Measurements from ENCODE around the gene CACNB4.

CACNB4 gene

DNA sequence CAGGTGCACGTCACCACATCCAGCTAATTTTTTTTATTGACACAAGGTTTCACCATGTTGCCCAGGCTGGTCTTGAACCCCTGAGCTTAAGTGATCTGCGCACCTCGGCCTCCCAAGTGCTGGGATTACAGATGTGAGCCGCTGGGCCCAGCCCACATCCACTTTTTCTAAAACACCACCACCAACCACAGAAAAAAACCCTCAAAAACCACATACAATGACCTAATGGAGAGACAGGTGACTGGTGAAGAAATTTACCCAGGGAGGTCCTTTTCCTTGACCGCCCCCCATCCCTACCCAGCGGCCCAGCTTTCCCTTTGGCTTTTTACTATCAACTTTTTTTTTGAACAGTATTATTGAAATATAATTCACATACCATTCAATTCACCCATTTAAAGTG lies 47.9 kb downstream of the CACNB4 start:
- no peak overlapping the region for H3K27ac ChIP-seq (ENCODE audit: low read depth, low read length)

DNA sequence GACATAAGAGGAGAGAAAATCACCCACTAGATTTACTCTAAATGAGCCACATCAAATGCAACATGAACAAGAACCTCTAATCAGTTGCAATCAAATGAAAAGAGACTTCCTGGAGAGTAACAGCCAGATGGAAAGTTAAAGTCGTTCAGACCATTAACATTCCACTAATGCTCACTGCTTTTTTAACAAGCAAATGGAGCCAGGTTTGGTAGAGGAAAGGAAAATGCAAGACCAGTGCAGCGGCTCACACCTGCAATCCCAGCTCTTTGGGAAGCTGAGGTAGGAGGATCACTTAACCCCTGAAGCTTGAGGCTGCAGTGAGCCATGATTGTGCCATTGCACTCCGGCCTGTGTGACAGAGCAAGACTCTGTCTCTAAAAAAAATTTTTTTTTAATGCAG lies 48.5 kb downstream of the CACNB4 start:
- Histone ChIP-seq H3K27me3 (ENCODE audit: control insufficient read depth, insufficient read depth, low read length) (no peaks in the 10 kb centered on the region), H3K36me3 (ENCODE audit: control insufficient read depth, insufficient read depth, low read length) (no peaks in the 10 kb centered on the region), H3K9ac (ENCODE audit: low read length) (no peak overlapping the region), H3K4me1 (ENCODE audit: control insufficient read depth, insufficient read depth, low read length) (peaks cover 25% of the 10 kb centered on the region), H3K4me3 (ENCODE audit: low read depth, low read length) (peak overlapping the region; percentile 22; the same call in 1 of the 2 replicates), H3K27ac (ENCODE audit: low read depth, low read length) (no peak overlapping the region), H3K9me3 (ENCODE audit: control insufficient read depth, insufficient read depth, low read depth, low read length) (0 out of 2 replicates have a peak, but pooled peaks cover 2% of the 10 kb centered on the region)

More for the DNA sequence above, 47.9 kb downstream of the CACNB4 start:
- Histone ChIP-seq H3K4me1 (ENCODE audit: control insufficient read depth, insufficient read depth, low read length) (peaks cover 25% of the 10 kb centered on the region), H3K4me3 (ENCODE audit: low read depth, low read length) (no peak overlapping the region), H3K9ac (ENCODE audit: low read length) (no peak overlapping the region), H3K36me3 (ENCODE audit: control insufficient read depth, insufficient read depth, low read length) (no peaks in the 10 kb centered on the region), H3K27me3 (ENCODE audit: control insufficient read depth, insufficient read depth, low read length) (no peaks in the 10 kb centered on the region), H3K9me3 (ENCODE audit: control insufficient read depth, insufficient read depth, low read depth, low read length) (0 out of 2 replicates have a peak, but pooled peaks cover 3% of the 10 kb centered on the region)

DNA sequence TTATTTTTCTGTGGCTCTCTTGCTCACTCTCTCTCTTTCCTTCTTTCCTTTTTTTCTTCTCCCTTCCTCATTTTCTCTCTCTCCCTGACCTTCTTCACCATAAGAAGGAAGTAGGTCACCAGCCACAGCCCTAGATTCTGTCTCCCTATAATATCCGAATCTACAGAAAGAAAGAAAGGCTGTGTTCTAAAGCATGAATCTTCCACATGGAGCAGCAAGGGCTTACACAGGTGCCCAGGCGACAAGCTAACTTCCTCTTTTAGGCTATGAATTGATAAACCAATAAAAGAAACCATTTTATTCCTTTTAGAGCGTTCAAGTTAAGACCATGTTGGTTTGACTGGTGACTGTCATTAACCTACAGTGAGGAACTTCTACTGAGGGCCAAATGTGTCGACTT lies 49.3 kb downstream of the CACNB4 start:
- H3K4me3 ChIP-seq (ENCODE audit: low read depth, low read length) = no peak overlapping the region
- no peaks in the 10 kb centered on the region for H3K27me3 ChIP-seq (ENCODE audit: control insufficient read depth, insufficient read depth, low read length)
- H3K4me1 ChIP-seq (ENCODE audit: control insufficient read depth, insufficient read depth, low read length) = peaks cover 25% of the 10 kb centered on the region
- H3K9ac ChIP-seq (ENCODE audit: low read length) = no peak overlapping the region
- no peak overlapping the region for H3K27ac ChIP-seq (ENCODE audit: low read depth, low read length)
- H3K9me3 ChIP-seq (ENCODE audit: control insufficient read depth, insufficient read depth, low read depth, low read length) = no peaks in the 10 kb centered on the region
- H3K36me3 ChIP-seq (ENCODE audit: control insufficient read depth, insufficient read depth, low read length) = no peaks in the 10 kb centered on the region

DNA sequence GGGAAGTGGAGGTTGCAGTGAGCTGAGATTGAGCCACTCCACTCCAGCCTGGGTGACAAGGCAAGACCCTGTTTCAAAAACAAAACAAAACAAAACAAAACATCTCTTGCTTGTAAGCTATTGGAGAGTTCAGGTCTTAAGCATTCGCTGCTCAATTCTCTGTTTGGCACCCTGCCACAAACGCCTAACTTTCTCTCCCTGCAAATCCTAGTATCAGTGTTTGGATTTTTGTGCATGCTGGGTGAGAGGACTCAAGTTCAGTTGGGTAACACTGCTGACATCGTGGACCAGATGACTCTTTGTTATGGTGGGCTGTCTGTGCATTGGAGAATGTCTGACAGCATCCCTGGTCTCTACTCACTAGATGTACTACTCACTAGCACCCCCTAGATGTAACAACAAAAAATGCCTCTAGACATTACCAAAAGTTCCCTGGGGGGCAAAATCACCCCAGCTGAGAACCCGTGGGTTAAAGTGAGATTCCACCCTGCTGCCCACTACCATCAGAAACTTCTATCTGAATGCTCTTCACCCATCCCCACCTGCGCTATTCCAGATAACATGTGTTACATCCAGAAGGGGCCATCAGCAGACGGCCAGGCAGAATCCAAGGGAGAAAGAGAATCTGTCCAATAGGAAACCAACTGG lies 50.9 kb downstream of the CACNB4 start:
- H3K4me1 ChIP-seq (ENCODE audit: control insufficient read depth, insufficient read depth, low read length) = peaks cover 27% of the 10 kb centered on the region
- no peaks in the 10 kb centered on the region for H3K36me3 ChIP-seq (ENCODE audit: control insufficient read depth, insufficient read depth, low read length)

DNA sequence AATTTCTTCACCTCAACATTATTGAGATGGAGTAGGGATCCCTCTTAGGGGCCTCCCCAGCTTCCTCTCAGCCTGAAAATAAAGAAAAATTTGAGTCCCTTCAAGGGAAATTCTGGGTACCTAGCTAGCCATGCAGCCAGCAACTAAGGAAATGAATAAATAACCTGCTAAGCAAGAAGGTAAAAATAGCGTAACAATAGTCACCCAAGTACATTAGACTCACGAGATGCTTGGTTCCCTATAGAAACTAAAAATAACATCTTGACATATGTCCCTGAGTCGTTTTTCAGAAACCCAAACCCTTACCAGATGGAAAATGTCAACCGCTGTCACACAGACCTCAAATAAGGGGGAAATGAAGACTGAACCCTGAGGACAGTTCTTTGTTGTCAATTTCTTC lies 51.9 kb downstream of the CACNB4 start:
- Histone ChIP-seq H3K4me1 (ENCODE audit: control insufficient read depth, insufficient read depth, low read length) (peaks cover 30% of the 10 kb centered on the region), H3K9ac (ENCODE audit: low read length) (no peak overlapping the region), H3K9me3 (ENCODE audit: control insufficient read depth, insufficient read depth, low read depth, low read length) (no peaks in the 10 kb centered on the region), H3K36me3 (ENCODE audit: control insufficient read depth, insufficient read depth, low read length) (no peaks in the 10 kb centered on the region), H3K4me3 (ENCODE audit: low read depth, low read length) (no peak overlapping the region), H3K27ac (ENCODE audit: low read depth, low read length) (no peak overlapping the region), H3K27me3 (ENCODE audit: control insufficient read depth, insufficient read depth, low read length) (no peaks in the 10 kb centered on the region)

More for the DNA sequence above, 50.9 kb downstream of the CACNB4 start:
- no peak overlapping the region for H3K4me3 ChIP-seq (ENCODE audit: low read depth, low read length)
- H3K27me3 ChIP-seq (ENCODE audit: control insufficient read depth, insufficient read depth, low read length) = no peaks in the 10 kb centered on the region
- H3K27ac ChIP-seq (ENCODE audit: low read depth, low read length) = no peak overlapping the region
- H3K9ac ChIP-seq (ENCODE audit: low read length) = no peak overlapping the region
- H3K9me3 ChIP-seq (ENCODE audit: control insufficient read depth, insufficient read depth, low read depth, low read length) = no peaks in the 10 kb centered on the region

DNA sequence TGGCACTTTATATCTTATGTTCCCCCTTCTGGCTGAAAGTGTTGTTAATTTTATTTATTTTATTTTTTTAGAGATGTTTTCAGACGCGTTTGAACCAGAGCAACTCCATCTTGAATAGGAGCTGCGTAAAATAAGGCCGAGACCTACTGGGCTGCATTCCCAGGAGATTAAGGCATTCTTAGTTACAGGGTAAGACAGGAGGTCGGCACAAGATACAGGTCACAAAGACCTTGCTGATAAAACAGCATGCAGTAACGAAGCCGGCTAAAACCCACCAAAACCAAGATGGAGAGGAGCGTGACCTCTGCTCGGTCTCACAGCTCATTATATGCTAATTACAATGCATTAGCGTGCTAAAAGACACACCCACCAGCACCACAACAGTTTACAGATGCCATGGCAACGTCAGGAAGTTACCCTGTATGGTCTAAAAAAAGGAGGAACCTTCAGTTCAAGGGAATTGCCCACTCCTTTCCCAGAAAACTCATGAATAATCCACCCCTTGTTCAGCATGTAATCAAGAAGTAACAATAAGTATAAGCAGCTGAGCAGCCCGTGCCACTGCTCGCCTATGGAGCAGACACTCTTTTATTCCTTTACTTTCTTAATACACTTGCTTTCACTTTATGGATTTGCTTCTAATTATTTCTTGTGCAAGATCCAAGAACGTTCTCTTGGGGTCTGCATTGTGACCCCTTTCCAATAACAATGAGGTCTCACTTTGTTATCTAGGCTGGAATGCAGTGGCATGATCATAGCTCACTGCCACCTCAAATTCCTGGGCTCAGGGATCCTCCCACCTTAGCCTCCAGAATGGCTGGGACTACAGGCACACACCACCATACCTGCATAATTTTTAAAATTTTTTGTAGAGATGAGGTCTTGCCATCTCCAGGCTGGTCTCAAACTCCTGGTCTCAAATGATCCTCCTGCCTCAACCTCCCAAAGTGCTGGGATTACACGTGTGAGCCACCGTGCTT lies 55.9 kb downstream of the CACNB4 start:
- Histone ChIP-seq H3K27me3 (ENCODE audit: control insufficient read depth, insufficient read depth, low read length) (no peaks in the 10 kb centered on the region), H3K36me3 (ENCODE audit: control insufficient read depth, insufficient read depth, low read length) (no peaks in the 10 kb centered on the region), H3K4me1 (ENCODE audit: control insufficient read depth, insufficient read depth, low read length) (peaks cover 13% of the 10 kb centered on the region), H3K27ac (ENCODE audit: low read depth, low read length) (no peak overlapping the region), H3K9me3 (ENCODE audit: control insufficient read depth, insufficient read depth, low read depth, low read length) (no peaks in the 10 kb centered on the region), H3K4me3 (ENCODE audit: low read depth, low read length) (no peak overlapping the region), H3K9ac (ENCODE audit: low read length) (no peak overlapping the region)

DNA sequence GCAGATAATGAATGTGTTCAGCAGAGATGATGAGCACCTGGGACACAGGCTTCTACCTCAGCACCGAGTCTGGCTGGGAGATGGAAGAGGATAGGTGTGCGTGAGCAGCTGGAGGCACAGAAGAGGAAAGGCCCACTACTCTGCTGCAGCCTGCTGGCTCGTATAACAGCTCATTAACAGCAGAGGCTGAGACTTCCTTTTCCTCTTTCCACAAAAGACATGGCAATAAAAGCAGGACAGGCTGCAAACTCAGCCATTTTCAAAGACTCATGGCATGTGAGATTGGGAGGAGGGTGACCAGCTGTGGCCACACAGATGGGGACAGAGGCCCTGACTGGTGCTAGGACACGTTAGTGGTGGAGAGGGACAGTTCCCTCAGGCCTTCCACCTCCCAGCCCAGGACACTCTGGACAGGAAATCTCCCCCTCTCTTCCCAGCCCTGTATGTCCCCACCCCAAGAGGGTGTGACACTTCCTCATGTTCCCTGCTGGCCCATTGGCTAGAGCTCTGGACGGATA lies 60.3 kb downstream of the CACNB4 start:
- Histone ChIP-seq H3K9me3 (ENCODE audit: control insufficient read depth, insufficient read depth, low read depth, low read length) (no peaks in the 10 kb centered on the region), H3K9ac (ENCODE audit: low read length) (no peak overlapping the region), H3K27me3 (ENCODE audit: control insufficient read depth, insufficient read depth, low read length) (no peaks in the 10 kb centered on the region), H3K36me3 (ENCODE audit: control insufficient read depth, insufficient read depth, low read length) (no peaks in the 10 kb centered on the region), H3K4me3 (ENCODE audit: low read depth, low read length) (no peak overlapping the region), H3K27ac (ENCODE audit: low read depth, low read length) (no peak overlapping the region), H3K4me1 (ENCODE audit: control insufficient read depth, insufficient read depth, low read length) (peaks cover 27% of the 10 kb centered on the region)

DNA sequence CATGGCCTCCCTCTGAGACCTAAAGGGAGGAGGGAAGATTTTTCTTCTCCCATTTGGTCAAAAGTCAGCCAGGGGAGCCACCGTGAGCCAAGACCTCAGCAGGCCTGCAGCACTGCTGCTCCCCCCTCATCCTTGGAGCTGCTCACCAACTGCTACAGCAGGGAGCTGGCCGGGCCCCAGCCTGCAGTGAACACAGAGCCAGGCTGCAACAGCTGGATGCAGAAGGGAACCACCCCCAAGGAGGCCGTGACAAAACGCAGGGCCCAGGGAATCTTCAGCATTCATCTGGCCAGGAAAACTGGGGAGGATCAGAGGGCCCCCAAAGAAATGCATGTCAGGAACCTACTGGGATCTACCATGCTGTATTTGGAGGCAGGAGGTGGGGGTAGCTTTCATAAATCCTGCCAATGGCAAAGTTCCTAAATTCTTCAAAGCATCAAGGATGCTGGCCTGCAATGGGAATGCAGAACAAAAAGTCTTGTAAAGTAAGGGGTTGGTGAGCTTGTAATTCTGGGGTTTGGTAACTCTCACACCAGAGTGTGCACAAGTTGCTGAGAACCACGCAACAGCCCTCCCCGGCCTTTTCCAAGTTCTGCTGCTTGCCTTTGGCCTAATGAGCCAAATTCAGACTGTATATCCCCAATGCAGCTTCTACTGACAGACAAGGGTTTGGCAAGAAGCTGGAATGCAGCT lies 61.0 kb downstream of the CACNB4 start:
- Histone ChIP-seq H3K36me3 (ENCODE audit: control insufficient read depth, insufficient read depth, low read length) (no peaks in the 10 kb centered on the region), H3K27ac (ENCODE audit: low read depth, low read length) (no peak overlapping the region), H3K9ac (ENCODE audit: low read length) (no peak overlapping the region), H3K27me3 (ENCODE audit: control insufficient read depth, insufficient read depth, low read length) (no peaks in the 10 kb centered on the region), H3K4me1 (ENCODE audit: control insufficient read depth, insufficient read depth, low read length) (peaks cover 30% of the 10 kb centered on the region), H3K4me3 (ENCODE audit: low read depth, low read length) (no peak overlapping the region), H3K9me3 (ENCODE audit: control insufficient read depth, insufficient read depth, low read depth, low read length) (no peaks in the 10 kb centered on the region)

DNA sequence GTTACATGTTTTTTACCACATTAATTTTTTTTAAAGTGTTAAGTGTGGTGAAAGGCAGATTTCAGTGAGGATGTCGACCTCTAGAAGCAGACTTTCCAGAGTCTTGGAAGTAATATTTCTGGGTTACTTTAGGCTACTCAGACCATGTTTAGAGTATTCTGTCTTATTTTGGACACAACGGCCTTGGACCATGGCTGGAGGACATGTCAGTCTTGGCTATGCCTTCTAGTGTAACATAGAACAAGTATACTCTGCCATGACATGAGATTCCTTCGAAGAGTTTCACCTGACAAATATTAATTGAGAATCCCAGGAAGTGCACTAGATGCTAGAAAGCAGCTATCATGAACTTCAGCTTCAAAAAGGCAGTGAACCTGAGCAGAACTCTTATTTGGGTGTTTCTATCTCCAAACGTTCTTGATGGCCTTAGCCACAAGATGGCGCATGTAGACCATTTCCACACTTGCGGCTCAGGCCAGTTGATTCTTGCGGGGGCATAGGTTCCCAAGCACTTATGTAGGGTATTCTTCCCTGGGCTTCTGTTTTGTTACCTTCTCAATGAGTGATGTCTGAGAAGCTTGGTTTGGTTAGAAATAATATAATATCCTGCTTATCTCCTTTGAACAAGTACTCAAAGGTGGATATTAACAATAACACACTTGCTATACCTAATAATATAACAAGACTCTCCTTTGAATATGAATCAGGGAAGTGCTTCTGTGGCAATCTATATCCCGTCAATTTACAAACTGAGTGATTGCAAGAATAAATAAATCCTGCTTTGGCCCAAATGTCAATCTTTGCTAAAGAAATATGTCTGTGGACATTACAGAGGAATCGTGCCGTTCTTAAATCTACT lies 62.0 kb downstream of the CACNB4 start:
- Histone ChIP-seq H3K27ac (ENCODE audit: low read depth, low read length) (no peak overlapping the region), H3K27me3 (ENCODE audit: control insufficient read depth, insufficient read depth, low read length) (no peaks in the 10 kb centered on the region), H3K4me1 (ENCODE audit: control insufficient read depth, insufficient read depth, low read length) (peaks cover 27% of the 10 kb centered on the region), H3K9me3 (ENCODE audit: control insufficient read depth, insufficient read depth, low read depth, low read length) (no peaks in the 10 kb centered on the region), H3K36me3 (ENCODE audit: control insufficient read depth, insufficient read depth, low read length) (no peaks in the 10 kb centered on the region), H3K4me3 (ENCODE audit: low read depth, low read length) (no peak overlapping the region), H3K9ac (ENCODE audit: low read length) (no peak overlapping the region)

DNA sequence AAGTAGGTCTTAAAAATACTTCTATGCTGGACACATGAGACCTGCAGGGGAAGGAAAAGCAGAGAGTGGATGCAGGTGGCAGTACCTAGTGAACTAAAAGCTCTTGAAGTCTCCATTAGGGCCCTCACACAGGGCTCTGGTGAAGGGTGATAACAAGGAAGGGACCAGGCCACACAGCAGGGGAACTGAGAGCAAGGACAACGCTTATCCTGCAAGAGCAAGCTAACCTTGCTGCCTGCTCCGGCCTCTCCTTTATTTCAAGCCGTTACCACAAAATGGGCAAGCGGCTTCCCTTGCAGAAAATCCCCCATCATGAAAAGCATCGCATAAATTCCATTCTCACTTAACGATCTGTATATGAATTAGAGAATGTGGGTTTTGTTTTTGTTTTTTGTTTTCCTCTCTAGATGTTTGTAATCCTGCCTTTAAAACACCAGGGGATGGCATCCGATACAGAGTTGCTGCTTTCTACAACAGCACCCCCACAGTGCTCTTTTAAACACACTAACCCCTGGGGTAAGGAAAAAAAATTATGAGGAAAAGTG lies 64.5 kb downstream of the CACNB4 start:
- Histone ChIP-seq H3K36me3 (ENCODE audit: control insufficient read depth, insufficient read depth, low read length) (no peaks in the 10 kb centered on the region), H3K9ac (ENCODE audit: low read length) (no peak overlapping the region), H3K27ac (ENCODE audit: low read depth, low read length) (no peak overlapping the region), H3K4me3 (ENCODE audit: low read depth, low read length) (no peak overlapping the region), H3K9me3 (ENCODE audit: control insufficient read depth, insufficient read depth, low read depth, low read length) (no peaks in the 10 kb centered on the region), H3K27me3 (ENCODE audit: control insufficient read depth, insufficient read depth, low read length) (no peaks in the 10 kb centered on the region), H3K4me1 (ENCODE audit: control insufficient read depth, insufficient read depth, low read length) (peaks cover 27% of the 10 kb centered on the region)
